DND-41 (cell line): ENCODE measurements around the gene ALKAL2.

ENCODE experiments used
- ATAC-seq: fragments of 200-7000 bp; cut with Tn5 transposase; 3 replicates; pipeline ENCODE4 v1.9.1; 2021; ENCODE audit warnings: low read depth; ENCODE audit not compliant: insufficient read depth
- DNase-seq: peaks from one replicate; pipeline ENCODE4 v3.0.0-alpha.2; 2020
- H2AFZ ChIP-seq: 2 replicates; pipeline ENCODE4 v1.6.0; 2012; ENCODE audit warnings: low read depth, low read length
- H3K27ac ChIP-seq: 2 replicates; pipeline ENCODE4 v1.5.1; 2012; ENCODE audit warnings: low read length, inconsistent platforms
- H3K27me3 ChIP-seq: fragments of 200-600 bp; sonication (generic); 2 replicates; pipeline ENCODE4 v1.6.0; 2012; ENCODE audit warnings: low read length, mild to moderate bottlenecking, inconsistent platforms; ENCODE audit not compliant: insufficient read depth, poor library complexity
- H3K36me3 ChIP-seq: 2 replicates; pipeline ENCODE4 v1.5.1; 2012; ENCODE audit warnings: low read length, inconsistent platforms; ENCODE audit not compliant: insufficient read depth
- H3K4me1 ChIP-seq: 2 replicates; pipeline ENCODE4 v1.5.1; 2012; ENCODE audit warnings: mild to moderate bottlenecking, low read length; ENCODE audit not compliant: insufficient read depth
- H3K4me2 ChIP-seq: 2 replicates; pipeline ENCODE4 v1.6.0; 2012; ENCODE audit warnings: mild to moderate bottlenecking, moderate library complexity, low read length, inconsistent platforms; ENCODE audit not compliant: insufficient read depth
- H3K4me3 ChIP-seq, 2 experiments: fragments of 200-600 bp in 1 of 2; shearing (Covaris generic) in 1 of 2; 2 replicates each; pipeline ENCODE4 v1.5.1; 2012 to 2016; ENCODE audit warnings: inconsistent platforms in 2 of 2, low read length in 2 of 2, mild to moderate bottlenecking in 2 of 2, low read depth in 1 of 2, moderate library complexity in 1 of 2
- H3K79me2 ChIP-seq: 2 replicates; pipeline ENCODE4 v1.6.0; 2012; ENCODE audit warnings: low read length, inconsistent platforms; ENCODE audit not compliant: insufficient read depth
- H3K9ac ChIP-seq: 2 replicates; pipeline ENCODE4 v1.6.0; 2012; ENCODE audit warnings: low read depth, mild to moderate bottlenecking, inconsistent platforms, low read length, moderate library complexity
- H3K9me3 ChIP-seq: 2 replicates; pipeline ENCODE4 v1.5.1; 2012; ENCODE audit warnings: low read length, moderate library complexity, mild to moderate bottlenecking, inconsistent platforms; ENCODE audit not compliant: insufficient read depth, severe bottlenecking
- H4K20me1 ChIP-seq: 2 replicates; pipeline ENCODE4 v1.6.0; 2012; ENCODE audit warnings: low read length; ENCODE audit not compliant: insufficient read depth
- EZH2 ChIP-seq: IDR thresholded peaks from 3 replicates; pipeline ENCODE4 v1.6.1; 2012; ENCODE audit warnings: borderline replicate concordance, low read depth, mild to moderate bottlenecking, moderate library complexity, low read length, inconsistent platforms; ENCODE audit not compliant: severe bottlenecking
- TF ChIP-seq, protein P1 (sequence below): IDR thresholded peaks from 2 replicates; pipeline ENCODE4 v1.5.1; 2012; ENCODE audit warnings: borderline replicate concordance, low read length, moderate library complexity, mild to moderate bottlenecking; ENCODE audit not compliant: poor library complexity, severe bottlenecking; ENCODE audit errors: extremely low read depth

ALKAL2 gene

GRCh38 chr2:231521-232185, 56.2 kb downstream of the ALKAL2 start:
- H3K9me3 ChIP-seq = no peaks in the 10 kb centered on the region
- no peak overlapping the region for H3K27ac ChIP-seq
- no peaks in the 10 kb centered on the region for H3K4me1 ChIP-seq
- H2AFZ ChIP-seq = no peak overlapping the region
- no peak overlapping the region for H3K9ac ChIP-seq
- H3K4me3 ChIP-seq = no peak overlapping the region
- H3K36me3 ChIP-seq = peaks cover 8% of the 10 kb centered on the region; the same call in 1 of the 2 replicates
- DNase-seq = no peak
- no peaks in the 10 kb centered on the region for H4K20me1 ChIP-seq
- no peak for TF ChIP-seq EZH2
- TF ChIP-seq, protein P1, sequence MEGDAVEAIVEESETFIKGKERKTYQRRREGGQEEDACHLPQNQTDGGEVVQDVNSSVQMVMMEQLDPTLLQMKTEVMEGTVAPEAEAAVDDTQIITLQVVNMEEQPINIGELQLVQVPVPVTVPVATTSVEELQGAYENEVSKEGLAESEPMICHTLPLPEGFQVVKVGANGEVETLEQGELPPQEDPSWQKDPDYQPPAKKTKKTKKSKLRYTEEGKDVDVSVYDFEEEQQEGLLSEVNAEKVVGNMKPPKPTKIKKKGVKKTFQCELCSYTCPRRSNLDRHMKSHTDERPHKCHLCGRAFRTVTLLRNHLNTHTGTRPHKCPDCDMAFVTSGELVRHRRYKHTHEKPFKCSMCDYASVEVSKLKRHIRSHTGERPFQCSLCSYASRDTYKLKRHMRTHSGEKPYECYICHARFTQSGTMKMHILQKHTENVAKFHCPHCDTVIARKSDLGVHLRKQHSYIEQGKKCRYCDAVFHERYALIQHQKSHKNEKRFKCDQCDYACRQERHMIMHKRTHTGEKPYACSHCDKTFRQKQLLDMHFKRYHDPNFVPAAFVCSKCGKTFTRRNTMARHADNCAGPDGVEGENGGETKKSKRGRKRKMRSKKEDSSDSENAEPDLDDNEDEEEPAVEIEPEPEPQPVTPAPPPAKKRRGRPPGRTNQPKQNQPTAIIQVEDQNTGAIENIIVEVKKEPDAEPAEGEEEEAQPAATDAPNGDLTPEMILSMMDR = no peak
- no peaks in the 10 kb centered on the region for H3K79me2 ChIP-seq
- H3K27me3 ChIP-seq = no peaks in the 10 kb centered on the region
- ATAC-seq = no peak
- no peak overlapping the region for H3K4me2 ChIP-seq
